Measurements from ENCODE around the gene IGFBP4.

The IGFBP4 gene

GRCh38 chr17:40419559-40420331 is 23.5 kb upstream of the IGFBP4 start:
- H3K4me3 ChIP-seq (ENCODE audit: low read length): no peak overlapping the region
- TF ChIP-seq ZNF274 (IDR thresholded peaks at IDR 0.05; ENCODE audit: low read depth, low read length): no peak

- no peak overlapping the region for H3K4me3 ChIP-seq (ENCODE audit: low read length)
- TF ChIP-seq ZNF274 (IDR thresholded peaks at IDR 0.05; ENCODE audit: low read depth, low read length): no peak
Measured at GRCh38 chr17:40422990-40423633, 20.1 kb upstream of the IGFBP4 start.

GRCh38 chr17:40425741-40426140 is 17.5 kb upstream of the IGFBP4 start:
- no peak overlapping the region for H3K4me3 ChIP-seq (ENCODE audit: low read length)
- TF ChIP-seq ZNF274 (IDR thresholded peaks at IDR 0.05; ENCODE audit: low read depth, low read length): no peak

GRCh38 chr17:40427002-40427491 is 16.2 kb upstream of the IGFBP4 start:
- TF ChIP-seq ZNF274 (IDR thresholded peaks at IDR 0.05; ENCODE audit: low read depth, low read length): no peak
- H3K4me3 ChIP-seq (ENCODE audit: low read length): no peak overlapping the region

- no peak overlapping the region for H3K4me3 ChIP-seq (ENCODE audit: low read length)
- no peak for TF ChIP-seq ZNF274 (IDR thresholded peaks at IDR 0.05; ENCODE audit: low read depth, low read length)
Measured at GRCh38 chr17:40430272-40431230, 12.7 kb upstream of the IGFBP4 start.

- no peak overlapping the region for H3K4me3 ChIP-seq (ENCODE audit: low read length)
- no peak for TF ChIP-seq ZNF274 (IDR thresholded peaks at IDR 0.05; ENCODE audit: low read depth, low read length)
Measured at GRCh38 chr17:40431231-40431602, 12.0 kb upstream of the IGFBP4 start.

GRCh38 chr17:40432864-40433528 is 10.3 kb upstream of the IGFBP4 start:
- TF ChIP-seq ZNF274 (IDR thresholded peaks at IDR 0.05; ENCODE audit: low read depth, low read length): no peak
- H3K4me3 ChIP-seq (ENCODE audit: low read length): no peak overlapping the region

- no peak overlapping the region for H3K4me3 ChIP-seq (ENCODE audit: low read length)
- TF ChIP-seq ZNF274 (IDR thresholded peaks at IDR 0.05; ENCODE audit: low read depth, low read length): no peak
Measured at GRCh38 chr17:40433551-40434415, 9.5 kb upstream of the IGFBP4 start.

GRCh38 chr17:40436636-40437035 is 6.6 kb upstream of the IGFBP4 start:
- TF ChIP-seq ZNF274 (IDR thresholded peaks at IDR 0.05; ENCODE audit: low read depth, low read length): no peak
- H3K4me3 ChIP-seq (ENCODE audit: low read length): no peak overlapping the region

GRCh38 chr17:40437095-40437732 is 6.0 kb upstream of the IGFBP4 start:
- no peak overlapping the region for H3K4me3 ChIP-seq (ENCODE audit: low read length)
- no peak for TF ChIP-seq ZNF274 (IDR thresholded peaks at IDR 0.05; ENCODE audit: low read depth, low read length)

GRCh38 chr17:40440166-40440565 is 3.1 kb upstream of the IGFBP4 start:
- no peak for TF ChIP-seq ZNF274 (IDR thresholded peaks at IDR 0.05; ENCODE audit: low read depth, low read length)
- H3K4me3 ChIP-seq (ENCODE audit: low read length): no peak overlapping the region

GRCh38 chr17:40442392-40443195 is 656 bp upstream of the IGFBP4 start:
- H3K4me3 ChIP-seq (ENCODE audit: low read length): no peak overlapping the region
- no peak for TF ChIP-seq ZNF274 (IDR thresholded peaks at IDR 0.05; ENCODE audit: low read depth, low read length)

Data from GM08714 (cell line).